ENCODE measurements around the gene FNDC8.
"Not testable (repeated sequence)": the region's sequence is repeated elsewhere in the genome, so short reads cannot be mapped to it uniquely, and the experiment has no call there.

The FNDC8 gene

GRCh38 chr17:35097776-35098175, 23.6 kb upstream of the FNDC8 start:
- DNase-seq (ENCODE audit: insufficient read length, low spot score) (no peak), FAIRE-seq (no peak)
- no peak for TF ChIP-seq CTCF (IDR thresholded peaks at IDR 0.05; ENCODE audit: insufficient read depth, missing control alignments)

- DNase-seq (ENCODE audit: insufficient read length, low spot score) (no peak), FAIRE-seq (no peak)
Observed at GRCh38 chr17:35099908-35100307, 21.5 kb upstream of the FNDC8 start.

GRCh38 chr17:35101036-35101435, 20.4 kb upstream of the FNDC8 start:
- DNase-seq (ENCODE audit: insufficient read length, low spot score): no peak
- FAIRE-seq: no peak
- TF ChIP-seq CTCF (IDR thresholded peaks at IDR 0.05; ENCODE audit: insufficient read depth, missing control alignments): no peak

More at GRCh38 chr17:35099908-35100307, 21.5 kb upstream of the FNDC8 start:
- no peak for TF ChIP-seq CTCF (IDR thresholded peaks at IDR 0.05; ENCODE audit: insufficient read depth, missing control alignments)

- FAIRE-seq (no peak), DNase-seq (ENCODE audit: insufficient read length, low spot score) (no peak)
- no peak for TF ChIP-seq CTCF (IDR thresholded peaks at IDR 0.05; ENCODE audit: insufficient read depth, missing control alignments)
Observed at GRCh38 chr17:35101725-35102124, 19.7 kb upstream of the FNDC8 start.

- FAIRE-seq (no peak), DNase-seq (ENCODE audit: insufficient read length, low spot score) (no peak)
- TF ChIP-seq CTCF (IDR thresholded peaks at IDR 0.05; ENCODE audit: insufficient read depth, missing control alignments): no peak
Observed at GRCh38 chr17:35103271-35103670, 18.1 kb upstream of the FNDC8 start.

- FAIRE-seq (no peak), DNase-seq (ENCODE audit: insufficient read length, low spot score) (no peak)
- TF ChIP-seq CTCF (IDR thresholded peaks at IDR 0.05; ENCODE audit: insufficient read depth, missing control alignments): no peak
Observed at GRCh38 chr17:35104844-35105450, 16.5 kb upstream of the FNDC8 start.

GRCh38 chr17:35110791-35111190, 10.6 kb upstream of the FNDC8 start:
- not testable (repeated sequence) for FAIRE-seq; DNase-seq (ENCODE audit: insufficient read length, low spot score)

- DNase-seq (ENCODE audit: insufficient read length, low spot score) (no peak), FAIRE-seq (no peak)
- TF ChIP-seq CTCF (IDR thresholded peaks at IDR 0.05; ENCODE audit: insufficient read depth, missing control alignments): no peak
Observed at GRCh38 chr17:35116845-35117244, 4.6 kb upstream of the FNDC8 start.
